ENCODE data around the gene SRSF5. TPM values are rescaled to one million over a fixed set of nuclear protein-coding genes. Genes with fewer than 3 reads are reported as not detected.
A peak's percentile ranks its signal among the peaks of the same experiment; 100 is the strongest.

Gene SRSF5
- total and polyA plus RNA-seq, 2 donors from 2014 or later = 207 to 340 TPM

GRCh38 chr14:69816216-69816615 lies 49.3 kb downstream of the SRSF5 start:
- intact Hi-C loops (cut with DNase I) = loop anchor here (5.0 kb wide), 1 partner anchor 211 kb away; no protein-coding TSS in a partner anchor
- no peak for FAIRE-seq

DNA sequence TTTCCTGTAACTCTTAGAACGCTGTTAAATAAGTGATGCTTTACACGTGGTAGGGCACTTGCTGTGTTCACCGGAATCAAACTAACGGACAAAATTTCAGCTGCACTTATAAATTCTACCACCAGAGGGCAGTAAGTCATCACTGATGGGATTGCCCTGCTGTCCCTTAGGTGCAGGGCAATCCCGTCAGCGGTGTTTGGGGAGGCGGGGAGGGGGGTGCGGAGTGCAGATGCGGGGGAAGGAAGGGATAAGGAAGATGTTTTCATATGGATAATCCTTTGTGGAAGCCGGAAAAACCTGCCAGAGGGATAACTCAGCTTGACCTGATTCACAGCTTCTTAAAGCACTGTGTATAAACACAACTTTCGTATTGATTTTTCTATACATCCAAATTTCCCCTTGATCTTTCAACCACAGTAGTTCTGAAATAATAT lies 51.8 kb downstream of the SRSF5 start:
- peak in 4 of 5 donors; percentile 66 to 80 (median 76) for DNase-seq
- Histone ChIP-seq H3K36me3 (ENCODE audit: control insufficient read depth in 2 of 3, insufficient read depth in 3 of 3, low read length in 3 of 3) (no peaks in the 10 kb centered on the region), H3K27ac (ENCODE audit: low read depth in 2 of 2, low read length in 2 of 2) (no peak overlapping the region), H3K4me3 (ENCODE audit: low read length in 3 of 3) (no peak overlapping the region), H3K4me1 (ENCODE audit: control insufficient read depth in 2 of 3, insufficient read depth in 2 of 3, low read depth in 1 of 3, low read length in 3 of 3) (no peaks in the 10 kb centered on the region), H3K9ac (ENCODE audit: low read length in 3 of 3) (no peak overlapping the region), H3K27me3 (ENCODE audit: control insufficient read depth, insufficient read depth, low read length) (no peaks in the 10 kb centered on the region), H3K9me3 (ENCODE audit: control insufficient read depth in 2 of 3, insufficient read depth in 1 of 3, low read length in 3 of 3) (no peaks in the 10 kb centered on the region)
- TF ChIP-seq, protein P1, sequence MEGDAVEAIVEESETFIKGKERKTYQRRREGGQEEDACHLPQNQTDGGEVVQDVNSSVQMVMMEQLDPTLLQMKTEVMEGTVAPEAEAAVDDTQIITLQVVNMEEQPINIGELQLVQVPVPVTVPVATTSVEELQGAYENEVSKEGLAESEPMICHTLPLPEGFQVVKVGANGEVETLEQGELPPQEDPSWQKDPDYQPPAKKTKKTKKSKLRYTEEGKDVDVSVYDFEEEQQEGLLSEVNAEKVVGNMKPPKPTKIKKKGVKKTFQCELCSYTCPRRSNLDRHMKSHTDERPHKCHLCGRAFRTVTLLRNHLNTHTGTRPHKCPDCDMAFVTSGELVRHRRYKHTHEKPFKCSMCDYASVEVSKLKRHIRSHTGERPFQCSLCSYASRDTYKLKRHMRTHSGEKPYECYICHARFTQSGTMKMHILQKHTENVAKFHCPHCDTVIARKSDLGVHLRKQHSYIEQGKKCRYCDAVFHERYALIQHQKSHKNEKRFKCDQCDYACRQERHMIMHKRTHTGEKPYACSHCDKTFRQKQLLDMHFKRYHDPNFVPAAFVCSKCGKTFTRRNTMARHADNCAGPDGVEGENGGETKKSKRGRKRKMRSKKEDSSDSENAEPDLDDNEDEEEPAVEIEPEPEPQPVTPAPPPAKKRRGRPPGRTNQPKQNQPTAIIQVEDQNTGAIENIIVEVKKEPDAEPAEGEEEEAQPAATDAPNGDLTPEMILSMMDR (IDR thresholded peaks at IDR 0.05; ENCODE audit: borderline replicate concordance, extremely low read depth, insufficient read depth) = peak; percentile 97
- peak; percentile 23 for FAIRE-seq
- intact Hi-C loops (cut with DNase I) = loop anchor here (5.0 kb wide), 1 partner anchor 209 kb away; no protein-coding TSS in a partner anchor

More at GRCh38 chr14:69816216-69816615, 49.3 kb downstream of the SRSF5 start:
- H3K4me3 ChIP-seq (ENCODE audit: low read length in 3 of 3) = no peak overlapping the region
- no peaks in the 10 kb centered on the region for H3K36me3 ChIP-seq (ENCODE audit: control insufficient read depth in 2 of 3, insufficient read depth in 3 of 3, low read length in 3 of 3)
- TF ChIP-seq, protein P1 (IDR thresholded peaks at IDR 0.05; ENCODE audit: borderline replicate concordance, extremely low read depth, insufficient read depth) = no peak
- no peaks in the 10 kb centered on the region for H3K27me3 ChIP-seq (ENCODE audit: control insufficient read depth, insufficient read depth, low read length)
- no peak overlapping the region for H3K27ac ChIP-seq (ENCODE audit: low read depth in 2 of 2, low read length in 2 of 2)
- DNase-seq = no peak
- H3K4me1 ChIP-seq (ENCODE audit: control insufficient read depth in 2 of 3, insufficient read depth in 2 of 3, low read depth in 1 of 3, low read length in 3 of 3) = no peaks in the 10 kb centered on the region
- no peaks in the 10 kb centered on the region for H3K9me3 ChIP-seq (ENCODE audit: control insufficient read depth in 2 of 3, insufficient read depth in 1 of 3, low read length in 3 of 3)
- H3K9ac ChIP-seq (ENCODE audit: low read length in 3 of 3) = no peak overlapping the region

- TF ChIP-seq, protein P1 (IDR thresholded peaks at IDR 0.05; ENCODE audit: borderline replicate concordance, extremely low read depth, insufficient read depth) = no peak
- Histone ChIP-seq H3K9me3 (ENCODE audit: control insufficient read depth in 2 of 3, insufficient read depth in 1 of 3, low read length in 3 of 3) (no peaks in the 10 kb centered on the region), H3K4me3 (ENCODE audit: low read length in 3 of 3) (no peak overlapping the region), H3K36me3 (ENCODE audit: control insufficient read depth in 2 of 3, insufficient read depth in 3 of 3, low read length in 3 of 3) (no peaks in the 10 kb centered on the region), H3K4me1 (ENCODE audit: control insufficient read depth in 2 of 3, insufficient read depth in 2 of 3, low read depth in 1 of 3, low read length in 3 of 3) (no peaks in the 10 kb centered on the region), H3K27me3 (ENCODE audit: control insufficient read depth, insufficient read depth, low read length) (no peaks in the 10 kb centered on the region), H3K9ac (ENCODE audit: low read length in 3 of 3) (no peak overlapping the region), H3K27ac (ENCODE audit: low read depth in 2 of 2, low read length in 2 of 2) (no peak overlapping the region)
- DNase-seq = peak in 2 of 5 donors; percentile 11 to 18
- FAIRE-seq = no peak
- intact Hi-C loops (cut with DNase I) = loop anchor here (5.0 kb wide), 1 partner anchor 208 kb away; no protein-coding TSS in a partner anchor
These were observed 52.7 kb downstream of the SRSF5 start for GRCh38 chr14:69819607-69820006.

DNA sequence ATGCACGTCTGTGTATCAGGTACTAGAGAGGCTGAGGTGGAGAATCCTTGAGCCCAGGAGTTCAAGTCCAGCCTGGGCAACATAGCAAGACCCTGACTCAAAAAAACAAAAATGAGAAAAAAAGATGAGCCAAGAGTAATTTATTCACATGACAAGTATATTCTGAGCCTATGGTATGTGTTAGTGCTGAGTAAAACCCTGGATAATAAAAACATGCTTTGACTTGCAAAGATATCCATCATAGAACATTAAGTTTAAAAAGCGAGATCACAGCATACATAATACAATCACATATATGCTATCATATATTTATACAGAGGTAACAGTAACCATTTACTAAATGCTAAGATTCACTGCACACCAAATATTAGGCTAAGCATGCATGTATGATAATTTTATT lies 54.0 kb downstream of the SRSF5 start:
- H3K27me3 ChIP-seq (ENCODE audit: control insufficient read depth, insufficient read depth, low read length) = no peaks in the 10 kb centered on the region
- H3K27ac ChIP-seq (ENCODE audit: low read depth in 2 of 2, low read length in 2 of 2) = no peak overlapping the region
- no peaks in the 10 kb centered on the region for H3K4me1 ChIP-seq (ENCODE audit: control insufficient read depth in 2 of 3, insufficient read depth in 2 of 3, low read depth in 1 of 3, low read length in 3 of 3)
- TF ChIP-seq, protein P1 (IDR thresholded peaks at IDR 0.05; ENCODE audit: borderline replicate concordance, extremely low read depth, insufficient read depth) = no peak
- FAIRE-seq (no peak), DNase-seq (no peak)
- no peaks in the 10 kb centered on the region for H3K9me3 ChIP-seq (ENCODE audit: control insufficient read depth in 2 of 3, insufficient read depth in 1 of 3, low read length in 3 of 3)
- intact Hi-C loops (cut with DNase I) = no loop called here
- no peak overlapping the region for H3K9ac ChIP-seq (ENCODE audit: low read length in 3 of 3)
- no peak overlapping the region for H3K4me3 ChIP-seq (ENCODE audit: low read length in 3 of 3)
- H3K36me3 ChIP-seq (ENCODE audit: control insufficient read depth in 2 of 3, insufficient read depth in 3 of 3, low read length in 3 of 3) = no peaks in the 10 kb centered on the region

Data from kidney (tissue), 14 donors.